T-helper 2 cell (primary cell): ENCODE data around the gene PLSCR1.
A peak's percentile ranks its signal among the peaks of the same experiment; 100 is the strongest.

ENCODE experiments used
- DNase-seq, 5 experiments: peaks; one replicate each; pipeline versions ENCODE4 v3.0.0 to v3.0.0-alpha.2; 2012 to 2022
- total RNA-seq, 2 donors: gene quantifications; one replicate each; lab custom pipeline; 2026; lab: John Stamatoyannopoulos, UW

PLSCR1 gene, protein sequence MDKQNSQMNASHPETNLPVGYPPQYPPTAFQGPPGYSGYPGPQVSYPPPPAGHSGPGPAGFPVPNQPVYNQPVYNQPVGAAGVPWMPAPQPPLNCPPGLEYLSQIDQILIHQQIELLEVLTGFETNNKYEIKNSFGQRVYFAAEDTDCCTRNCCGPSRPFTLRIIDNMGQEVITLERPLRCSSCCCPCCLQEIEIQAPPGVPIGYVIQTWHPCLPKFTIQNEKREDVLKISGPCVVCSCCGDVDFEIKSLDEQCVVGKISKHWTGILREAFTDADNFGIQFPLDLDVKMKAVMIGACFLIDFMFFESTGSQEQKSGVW
- total RNA-seq: 3.1 to 5.3 reads per million in 2 donors

DNA sequence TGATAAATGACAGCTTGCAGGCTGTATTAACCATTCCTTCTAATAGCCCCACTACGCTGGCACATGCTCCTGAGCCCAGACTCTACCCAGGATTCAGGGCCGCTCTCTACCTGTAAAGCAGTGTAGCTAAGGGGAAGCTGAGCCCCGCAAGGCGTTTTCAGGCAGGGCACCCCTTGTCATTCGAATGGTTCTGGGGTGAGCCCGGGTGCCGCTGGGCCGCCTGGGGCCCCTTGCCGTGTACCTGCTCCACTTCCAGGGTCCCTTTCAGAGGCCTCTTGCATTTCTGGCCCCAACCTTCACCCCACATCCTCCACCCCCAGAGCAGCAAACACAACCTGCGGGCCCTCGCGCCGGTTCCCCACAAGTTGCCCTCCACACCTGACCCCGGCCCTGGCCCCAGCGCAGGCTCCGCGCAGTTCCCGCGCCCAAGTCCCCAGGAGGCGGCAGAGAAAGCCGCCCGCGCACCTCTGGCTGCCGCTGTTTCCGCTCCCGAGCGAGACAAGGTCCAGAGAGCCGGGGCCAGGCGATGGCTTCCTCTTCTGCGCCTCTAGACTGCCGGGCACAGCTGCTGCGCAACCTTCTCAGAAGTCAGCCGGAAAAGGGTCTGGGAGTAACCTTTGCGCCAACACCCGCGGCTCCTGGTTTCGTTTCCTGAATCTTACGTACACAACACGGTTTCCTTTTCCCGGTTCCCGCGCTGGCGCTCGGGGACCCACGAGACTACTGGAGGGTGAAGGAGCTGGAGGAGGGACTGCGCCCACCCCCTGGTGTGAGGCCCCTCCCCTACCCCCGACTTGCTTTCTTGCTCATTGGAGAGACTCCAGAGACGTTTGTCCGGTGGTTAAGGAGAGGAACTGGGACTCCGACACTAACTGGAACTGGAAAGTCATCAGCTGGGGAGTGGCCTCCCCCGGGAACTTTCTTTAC is at the start of gene PLSCR1:
Gene PLSCR1, minus strand, starts transcription at position 606 of the 927 bp plus-strand sequence. CDS start 8,055 bp downstream, outside the sequence.
- DNase-seq: peak; percentile 11 to 66 (median 47)

DNA sequence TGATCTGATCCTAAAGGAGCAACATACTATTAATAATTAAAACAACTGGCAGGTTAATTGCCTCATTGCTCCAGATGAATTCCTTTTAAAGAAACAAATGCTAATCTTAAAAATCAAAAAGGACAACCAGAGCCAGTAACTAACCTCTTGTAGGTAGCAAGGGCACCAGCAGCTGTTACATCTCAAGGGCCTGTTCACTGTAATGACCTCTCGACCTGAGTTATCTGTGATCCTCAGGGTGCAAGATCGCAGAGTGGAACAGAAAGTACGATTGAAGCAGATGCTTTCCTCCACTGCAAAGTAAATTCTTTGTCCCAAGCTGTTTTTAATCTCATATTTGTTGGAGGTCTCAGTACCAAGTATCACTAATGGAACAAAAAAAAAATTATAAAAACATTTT is 49.4 kb upstream of the PLSCR1 start:
- DNase-seq: no peak

DNA sequence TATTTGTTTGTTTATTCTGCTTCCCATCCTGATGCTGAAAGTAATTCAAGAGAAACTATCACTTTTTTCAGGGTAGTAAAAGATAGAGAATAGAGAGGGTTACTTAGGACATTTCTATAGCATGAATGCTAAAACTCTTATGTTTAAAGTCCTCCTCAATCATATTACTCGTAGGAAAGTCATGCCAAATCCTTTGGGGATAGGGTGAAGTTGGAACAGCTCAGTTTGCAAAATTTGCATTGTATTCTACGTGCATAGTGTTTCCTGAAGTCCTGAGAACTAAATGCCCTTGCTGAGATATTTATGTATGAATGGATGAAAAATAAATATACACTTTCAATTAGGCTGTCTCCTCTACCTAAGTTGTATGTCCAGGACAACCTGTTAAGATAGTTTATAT is 46.1 kb upstream of the PLSCR1 start:
- DNase-seq: no peak

DNA sequence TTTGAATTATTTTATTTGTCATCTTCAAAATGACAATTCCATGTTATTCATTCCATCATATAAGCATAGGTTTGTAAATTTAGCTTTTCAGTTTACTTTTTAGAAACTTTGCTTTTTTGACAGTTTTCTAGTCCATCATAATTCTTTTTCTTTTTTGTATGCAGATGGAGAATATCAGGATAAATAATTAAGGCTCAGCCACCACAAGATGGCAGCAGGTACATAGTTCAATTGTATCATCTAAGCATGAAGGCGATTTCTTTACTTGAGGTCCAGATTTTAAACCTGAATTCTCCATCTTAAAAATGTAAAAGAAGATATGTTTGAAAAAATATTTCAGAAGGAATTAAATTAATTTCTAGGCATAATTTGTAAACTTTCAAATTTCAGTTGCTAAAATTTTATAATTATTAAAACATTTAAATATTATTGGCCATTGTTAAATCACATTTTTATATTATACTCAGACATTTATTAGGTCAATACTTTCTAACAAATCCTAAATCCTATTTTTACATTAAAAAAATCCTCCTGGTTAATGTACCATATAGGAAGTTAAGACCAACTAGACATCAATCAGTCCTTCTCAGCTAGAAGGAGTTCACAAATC is 45.6 kb upstream of the PLSCR1 start:
- peak in 1 of 5 experiments; percentile 3 for DNase-seq

DNA sequence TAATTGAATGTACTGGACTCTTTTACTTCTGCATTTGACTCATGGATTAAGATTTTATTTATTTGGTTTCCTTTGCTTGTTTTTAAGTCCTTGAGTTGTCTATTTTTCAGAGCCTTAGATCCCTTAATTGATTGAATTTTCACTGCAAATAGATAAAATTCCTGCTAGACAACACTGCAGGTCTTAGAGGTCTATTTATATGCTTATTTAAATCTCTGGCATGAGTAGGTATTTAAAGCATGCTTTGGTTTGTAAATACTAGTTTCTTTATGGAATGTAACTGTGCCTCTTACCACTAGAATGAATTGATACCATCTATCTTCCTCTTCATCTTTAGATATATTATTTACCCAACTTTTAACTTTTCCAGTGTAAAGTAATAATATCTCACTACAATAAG is 40.7 kb upstream of the PLSCR1 start:
- no peak for DNase-seq

DNA sequence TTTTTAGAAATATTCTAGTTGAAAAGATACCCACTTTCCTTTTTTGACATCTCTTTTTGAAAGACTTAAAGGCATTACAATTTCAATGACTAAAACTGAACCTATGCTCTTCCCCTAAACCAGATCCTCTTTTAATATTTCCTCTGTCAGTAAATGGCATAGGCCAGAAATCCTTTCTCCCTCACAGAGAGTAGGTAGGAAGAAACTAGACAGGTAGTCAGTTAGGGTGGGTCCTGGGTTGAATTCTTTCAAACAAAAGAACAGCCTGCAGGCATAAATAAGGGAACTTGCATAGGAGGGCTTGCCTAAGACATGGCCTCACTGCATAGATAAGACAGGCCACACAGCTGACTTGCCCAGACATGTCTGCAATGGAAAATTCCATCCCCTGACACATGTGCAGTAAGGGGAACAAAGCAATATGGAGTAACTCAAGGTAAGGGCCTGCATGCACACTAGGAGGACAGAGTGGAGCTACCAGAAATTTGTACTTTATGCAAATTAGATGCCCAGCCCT is 37.6 kb upstream of the PLSCR1 start:
- DNase-seq: no peak

GRCh38 chr3:146581080-146581601 is 36.7 kb upstream of the PLSCR1 start:
- no peak for DNase-seq

- peak in 2 of 5 experiments; percentile 2 to 36 for DNase-seq
Observed at GRCh38 chr3:146577662-146578061, 33.3 kb upstream of the PLSCR1 start.

DNA sequence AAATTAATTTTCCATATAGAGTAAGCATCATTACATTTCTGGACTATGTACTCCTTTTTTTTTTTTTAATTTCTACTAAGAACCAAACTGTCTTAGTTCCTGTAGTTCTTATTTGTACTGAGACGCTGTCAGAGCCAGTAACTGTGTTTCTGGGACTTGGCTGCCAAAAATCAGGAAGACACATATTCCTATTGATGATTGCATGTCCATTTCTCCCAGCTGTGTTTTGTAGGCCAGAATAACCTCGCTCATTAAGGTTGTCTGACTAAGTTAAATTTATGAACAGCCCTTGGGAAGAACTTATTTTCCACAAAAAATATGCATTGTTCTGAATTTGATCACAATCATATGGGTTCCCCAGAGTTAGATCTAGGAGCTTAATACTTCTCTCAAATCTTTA is 31.2 kb upstream of the PLSCR1 start:
- DNase-seq: no peak

- no peak for DNase-seq
Observed at GRCh38 chr3:146574173-146574572, 29.8 kb upstream of the PLSCR1 start.

DNA sequence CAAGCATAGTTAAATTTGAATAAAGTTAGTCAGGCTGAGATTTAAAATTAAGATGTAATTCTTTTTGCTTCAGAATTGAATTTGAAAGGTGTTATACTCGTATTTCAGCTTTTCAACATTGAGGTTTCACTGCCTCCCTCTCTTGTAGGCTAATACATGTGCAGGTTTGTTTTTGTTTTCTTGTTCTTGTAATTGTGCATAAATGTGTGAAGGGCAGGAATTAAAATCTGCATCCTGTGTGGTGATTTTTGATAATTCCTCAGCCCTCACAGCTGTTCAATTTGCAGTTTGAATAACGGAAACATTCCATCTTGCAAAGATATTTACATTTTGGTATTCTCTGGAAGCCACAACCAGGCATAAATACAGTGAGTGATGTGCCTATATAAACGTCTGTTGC is 24.9 kb upstream of the PLSCR1 start:
- no peak for DNase-seq

DNA sequence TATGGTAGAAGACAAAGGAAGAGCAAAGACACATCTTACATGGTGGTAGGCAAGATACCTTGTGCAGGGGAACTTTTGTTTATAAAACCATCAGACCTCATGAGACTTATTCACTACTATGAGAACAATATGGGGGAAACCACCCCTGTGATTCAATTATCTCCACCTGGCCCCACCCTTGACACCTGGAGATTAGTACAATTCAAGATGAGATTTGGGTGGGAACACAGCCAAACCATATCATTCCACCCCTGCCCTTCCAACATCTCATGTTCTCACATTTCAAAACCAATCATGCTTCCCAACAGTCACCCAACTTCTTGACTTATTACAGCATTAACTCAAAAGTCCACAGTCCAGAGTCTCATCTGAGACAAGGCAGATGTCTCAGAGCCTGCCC is 21.7 kb upstream of the PLSCR1 start:
- no peak for DNase-seq

- DNase-seq: no peak
Observed at GRCh38 chr3:146561879-146562278, 17.5 kb upstream of the PLSCR1 start.

- DNase-seq: no peak
Observed at GRCh38 chr3:146561463-146561862, 17.1 kb upstream of the PLSCR1 start.

GRCh38 chr3:146560678-146561077 is 16.3 kb upstream of the PLSCR1 start:
- no peak for DNase-seq

DNA sequence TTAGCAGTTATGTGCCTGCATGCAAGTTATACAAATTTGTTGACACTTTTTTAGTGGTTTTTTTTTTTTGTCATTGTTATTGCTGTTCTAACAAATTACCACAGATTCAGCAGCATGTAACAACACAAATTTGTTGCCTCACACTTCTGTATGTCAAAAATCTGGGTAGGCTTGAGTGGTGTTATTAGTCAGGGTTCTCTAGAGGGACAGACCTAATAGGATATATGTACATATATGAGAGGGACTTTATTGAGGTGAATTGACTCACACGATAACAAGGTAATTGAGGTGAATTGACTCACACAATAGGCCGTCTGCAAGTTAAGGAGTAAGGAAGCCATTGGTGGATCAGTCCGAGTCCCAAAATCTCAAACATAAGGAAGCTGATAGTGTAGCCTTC is 15.0 kb upstream of the PLSCR1 start:
- no peak for DNase-seq

DNA sequence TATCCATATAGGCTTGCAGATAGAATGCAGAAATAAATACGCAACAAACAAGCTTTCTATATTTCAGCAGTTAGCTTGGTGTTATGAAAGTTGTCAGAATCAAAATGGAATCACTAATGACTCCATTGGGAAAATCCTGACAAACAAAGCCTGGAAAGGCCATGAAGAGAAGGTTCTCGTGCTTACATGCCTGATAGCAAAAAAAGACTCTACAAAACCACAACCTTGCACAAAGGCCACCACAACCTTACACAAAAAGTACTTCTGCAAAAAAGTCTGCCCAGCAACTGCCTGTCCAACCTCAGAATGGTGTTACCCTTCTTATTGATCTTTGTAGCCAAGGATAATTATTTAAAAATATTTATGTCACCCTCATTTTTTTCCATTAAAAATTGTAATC is 14.4 kb upstream of the PLSCR1 start:
- DNase-seq: no peak

GRCh38 chr3:146557745-146558144 is 13.3 kb upstream of the PLSCR1 start:
- no peak for DNase-seq

- no peak for DNase-seq
Observed at GRCh38 chr3:146555311-146555710, 10.9 kb upstream of the PLSCR1 start.

DNA sequence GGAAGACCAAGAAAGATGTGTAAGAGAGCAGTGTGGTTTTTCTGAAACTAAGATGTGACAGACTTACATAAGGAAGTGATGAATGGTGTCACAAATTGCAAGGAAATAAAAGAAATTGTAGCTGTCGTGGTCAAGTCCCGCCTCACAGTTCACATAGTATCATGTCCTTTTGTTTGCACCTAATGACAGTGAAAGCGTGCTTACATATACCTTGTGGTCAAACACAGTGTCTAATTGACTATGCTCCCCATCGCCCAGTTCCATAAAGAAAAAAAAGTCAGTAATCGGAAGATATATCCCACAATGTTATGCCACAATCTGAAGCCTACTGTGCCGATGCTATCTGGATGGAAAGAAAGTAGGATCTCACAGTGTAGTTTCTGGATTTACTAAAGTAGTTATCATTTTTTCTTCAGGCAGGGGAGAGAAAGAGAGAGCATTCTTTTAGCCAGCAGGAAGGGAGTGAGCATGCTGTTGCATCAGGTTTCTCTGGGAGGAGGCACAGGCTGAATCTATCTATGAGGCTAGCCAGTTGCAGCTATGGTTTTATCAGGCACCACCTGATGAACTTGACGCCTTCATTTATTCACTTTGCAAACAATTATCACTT is 9.8 kb upstream of the PLSCR1 start:
- DNase-seq: no peak

GRCh38 chr3:146550743-146551510 is 6.5 kb upstream of the PLSCR1 start:
- DNase-seq: peak in 1 of 5 experiments; percentile 55
